PFSK-1 (cell line): ENCODE measurements around the gene DCTN2.

Source experiments
- FOXP2 ChIP-seq: optimal IDR thresholded peaks from 2 replicates; pipeline ENCODE3; 2011; ENCODE audit warnings: borderline replicate concordance, control low read depth, inconsistent platforms; ENCODE audit not compliant: insufficient read depth; ENCODE audit errors: extremely low read length, extremely low read depth
- POLR2AphosphoS5 ChIP-seq: IDR thresholded peaks from 2 replicates; pipeline ENCODE4 v1.6.1; 2012; ENCODE audit warnings: low read depth, mild to moderate bottlenecking, control low read depth, low read length, moderate library complexity
- REST ChIP-seq, 2 experiments: IDR thresholded peaks; 2 replicates each; pipeline versions ENCODE4 v1.6.1 to v1.8.0; 2011 to 2012; ENCODE audit warnings: low read depth in 2 of 2, low read length in 2 of 2, control low read depth in 1 of 2, inconsistent platforms in 1 of 2, mild to moderate bottlenecking in 1 of 2, moderate library complexity in 1 of 2; ENCODE audit not compliant: insufficient read depth in 1 of 2
- SIN3A ChIP-seq: IDR thresholded peaks from 2 replicates; pipeline ENCODE4 v1.6.1; 2012; ENCODE audit warnings: mild to moderate bottlenecking, low read length, moderate library complexity, borderline replicate concordance; ENCODE audit not compliant: insufficient read depth
- TAF1 ChIP-seq: IDR thresholded peaks from 2 replicates; pipeline ENCODE4 v1.6.1; 2012; ENCODE audit warnings: low read length, control low read depth, borderline replicate concordance; ENCODE audit not compliant: insufficient read depth

GRCh38 chr12:57568838-57569237 lies 21.8 kb upstream of the DCTN2 start:
- TF ChIP-seq TAF1 (no peak), REST (IDR thresholded peaks at IDR 0.05; ENCODE audit: insufficient read depth in 1 of 2, low read depth in 2 of 2, low read length in 2 of 2) (no peak), FOXP2 (no peak), POLR2AphosphoS5 (no peak), SIN3A (no peak)
